GM13976 (cell line): Measurements from ENCODE around the gene ZNF195.

ENCODE experiments used
- DNase-seq: peaks from one replicate; pipeline ENCODE4 v3.0.0; 2012; ENCODE audit warnings: low spot score
- CTCF ChIP-seq: IDR thresholded peaks from 2 replicates; pipeline ENCODE4 v1.5.1; 2012; ENCODE audit warnings: borderline replicate concordance, mild to moderate bottlenecking; ENCODE audit not compliant: insufficient read depth; ENCODE audit errors: extremely low read depth, missing control alignments, control extremely low read depth
- in situ Hi-C: fragments of 300-500 bp; cut with MboI; formaldehyde crosslinking; loops from one replicate; pipeline ENCODE4 v1.12.0; 2022; ENCODE audit warnings: low sequenced_read_pairs, mixed read lengths, inconsistent platforms; ENCODE audit not compliant: unreplicated experiment

ZNF195 gene

GRCh38 chr11:3382613-3383285 is 3.8 kb upstream of the ZNF195 start:
- in situ Hi-C loops = loop anchor here (25.0 kb wide), 1 partner anchor 145 kb away; the partner anchor contains the start of gene MRGPRE
- TF ChIP-seq CTCF = no peak
- DNase-seq = no peak

DNA sequence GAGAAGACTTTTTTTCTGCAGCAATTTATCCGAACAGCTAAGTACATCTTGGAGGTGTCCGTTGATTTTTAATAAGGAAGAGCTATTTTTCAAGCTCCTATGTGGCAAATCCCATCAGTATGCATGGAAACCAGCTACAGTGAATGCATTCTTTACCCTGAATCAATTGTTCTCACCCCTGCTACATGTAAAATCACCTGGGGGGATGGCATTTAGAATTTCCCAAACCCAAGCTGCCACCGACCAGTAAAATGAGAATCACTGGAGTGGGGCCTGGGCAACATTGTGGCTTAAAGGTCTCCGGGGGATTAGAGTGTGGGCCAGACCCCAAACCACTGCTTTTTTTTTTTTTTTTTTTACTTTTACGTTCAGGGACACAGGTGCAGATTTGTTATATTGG is 2.8 kb upstream of the ZNF195 start:
- no peak for TF ChIP-seq CTCF
- DNase-seq = no peak
- in situ Hi-C loops = loop anchor here (25.0 kb wide), 1 partner anchor 144 kb away; the partner anchor contains the start of gene MRGPRE

GRCh38 chr11:3380706-3381545 is 2.0 kb upstream of the ZNF195 start:
- TF ChIP-seq CTCF = no peak
- in situ Hi-C loops = loop anchor here (25.0 kb wide), 1 partner anchor 144 kb away; the partner anchor contains the start of gene MRGPRE
- no peak for DNase-seq

GRCh38 chr11:3375552-3375951 is 3.4 kb downstream of the ZNF195 start:
- DNase-seq = no peak
- in situ Hi-C loops = loop anchor here (25.0 kb wide), 1 partner anchor 138 kb away; the partner anchor contains the start of gene MRGPRE
- no peak for TF ChIP-seq CTCF

DNA sequence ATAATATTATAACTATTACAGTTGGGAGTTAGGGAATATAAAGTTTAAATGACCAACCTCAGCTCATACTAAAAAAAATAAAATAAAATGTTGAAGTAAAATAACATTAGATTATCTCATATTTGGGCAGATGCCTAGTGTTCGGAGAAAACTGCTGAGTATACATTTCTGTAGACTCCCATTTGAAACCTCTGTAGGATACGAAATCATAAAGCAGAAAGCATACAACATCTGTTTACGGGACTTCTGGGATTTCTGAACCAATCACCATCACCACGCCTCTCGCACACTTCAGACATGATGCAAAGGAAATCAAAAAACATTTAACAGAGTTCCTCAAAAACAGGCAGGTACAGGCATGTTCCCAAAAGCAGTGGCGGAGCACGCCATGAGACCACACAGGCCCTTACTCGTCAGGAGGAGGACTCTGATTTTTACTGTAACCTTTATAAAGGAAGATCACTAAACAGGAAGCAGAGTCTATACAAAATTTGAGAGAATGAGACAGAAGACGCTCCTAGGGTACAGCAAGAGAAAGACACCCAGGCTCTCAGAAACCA is 8.6 kb downstream of the ZNF195 start:
- TF ChIP-seq CTCF = no peak
- in situ Hi-C loops = no loop called here
- no peak for DNase-seq

DNA sequence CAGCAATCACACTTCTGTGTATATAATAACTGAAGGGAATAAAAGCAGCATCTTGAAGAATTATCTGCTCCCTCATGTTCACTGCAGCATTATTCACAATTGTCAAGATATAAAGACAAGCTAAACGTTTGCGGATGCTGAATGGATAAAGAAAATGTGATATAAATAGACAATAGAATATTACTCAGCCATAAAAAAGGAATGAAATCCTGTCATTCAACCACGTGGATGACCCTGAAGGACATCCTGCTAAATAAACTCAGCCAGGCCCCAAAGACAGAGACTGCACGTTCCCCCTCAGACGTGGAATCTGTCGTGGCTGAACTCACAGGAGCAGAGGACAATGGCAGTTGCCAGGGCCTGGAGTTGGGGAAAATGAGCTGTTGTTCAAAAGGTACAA is 9.6 kb downstream of the ZNF195 start:
- TF ChIP-seq CTCF = no peak
- in situ Hi-C loops = no loop called here
- DNase-seq = no peak
